Measurements from ENCODE around the gene HERPUD1.

The HERPUD1 gene

DNA sequence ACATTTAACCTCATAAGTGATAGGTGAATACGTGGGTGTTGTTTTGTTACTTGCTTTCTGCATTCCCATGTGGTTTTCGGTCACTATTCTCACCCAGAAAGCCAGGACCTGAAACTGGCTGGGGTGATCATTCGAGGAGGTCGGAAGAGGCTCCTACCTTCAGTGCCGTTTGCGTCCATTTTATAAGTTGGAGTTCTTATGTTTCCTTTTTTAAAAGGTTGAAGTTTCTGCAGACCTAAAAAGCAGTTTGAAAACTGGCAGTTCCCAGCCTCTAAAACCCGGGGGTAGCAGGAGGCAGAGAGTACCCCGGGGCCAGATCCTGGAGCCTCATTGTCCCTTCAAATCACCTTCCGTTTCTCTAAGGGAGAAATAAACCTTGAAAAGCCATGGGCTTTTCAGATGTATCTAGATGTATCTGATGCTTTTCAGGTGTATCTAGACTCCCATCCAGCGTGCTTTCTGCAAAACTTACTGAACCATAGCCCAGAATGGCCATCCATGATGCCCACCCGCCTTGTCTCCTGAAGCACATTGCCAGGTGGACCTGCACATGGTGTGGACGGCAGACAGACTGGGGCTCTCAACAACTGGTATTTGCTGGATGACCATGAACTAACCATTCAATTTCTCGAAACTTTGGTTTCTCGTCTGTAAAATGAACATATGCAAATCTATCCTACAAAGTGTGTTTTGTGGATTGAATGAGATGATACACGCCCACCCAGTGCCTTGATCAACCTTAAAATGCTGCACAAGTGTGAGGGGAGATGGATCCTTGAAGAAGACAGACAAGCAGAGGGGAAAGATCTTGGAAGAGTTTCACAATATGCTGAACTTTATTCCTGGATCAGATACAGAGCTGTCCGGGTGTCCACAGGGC, 58.7 kb downstream of the HERPUD1 start:
- TF ChIP-seq, protein P1, sequence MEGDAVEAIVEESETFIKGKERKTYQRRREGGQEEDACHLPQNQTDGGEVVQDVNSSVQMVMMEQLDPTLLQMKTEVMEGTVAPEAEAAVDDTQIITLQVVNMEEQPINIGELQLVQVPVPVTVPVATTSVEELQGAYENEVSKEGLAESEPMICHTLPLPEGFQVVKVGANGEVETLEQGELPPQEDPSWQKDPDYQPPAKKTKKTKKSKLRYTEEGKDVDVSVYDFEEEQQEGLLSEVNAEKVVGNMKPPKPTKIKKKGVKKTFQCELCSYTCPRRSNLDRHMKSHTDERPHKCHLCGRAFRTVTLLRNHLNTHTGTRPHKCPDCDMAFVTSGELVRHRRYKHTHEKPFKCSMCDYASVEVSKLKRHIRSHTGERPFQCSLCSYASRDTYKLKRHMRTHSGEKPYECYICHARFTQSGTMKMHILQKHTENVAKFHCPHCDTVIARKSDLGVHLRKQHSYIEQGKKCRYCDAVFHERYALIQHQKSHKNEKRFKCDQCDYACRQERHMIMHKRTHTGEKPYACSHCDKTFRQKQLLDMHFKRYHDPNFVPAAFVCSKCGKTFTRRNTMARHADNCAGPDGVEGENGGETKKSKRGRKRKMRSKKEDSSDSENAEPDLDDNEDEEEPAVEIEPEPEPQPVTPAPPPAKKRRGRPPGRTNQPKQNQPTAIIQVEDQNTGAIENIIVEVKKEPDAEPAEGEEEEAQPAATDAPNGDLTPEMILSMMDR (IDR thresholded peaks at IDR 0.05): no peak

DNA sequence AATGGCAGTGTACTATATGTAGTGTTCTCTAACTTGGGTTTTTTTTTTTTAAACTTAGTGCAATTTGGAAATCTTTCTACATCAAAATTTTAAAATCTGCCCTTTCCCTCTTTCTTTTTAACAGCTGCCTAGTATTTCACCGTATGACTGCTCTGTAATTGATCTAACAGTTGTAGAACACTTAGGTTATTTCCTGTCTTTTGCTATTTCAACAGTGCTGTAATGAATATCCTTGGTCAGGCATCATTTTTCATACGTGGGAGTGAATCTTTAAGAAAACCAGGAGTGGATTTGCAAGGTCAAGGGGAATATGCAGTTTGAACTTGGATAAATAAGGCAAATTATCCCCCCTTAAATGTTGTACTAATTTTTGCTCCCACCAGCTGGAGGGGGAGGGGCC, 61.3 kb downstream of the HERPUD1 start:
- TF ChIP-seq, protein P1 (IDR thresholded peaks at IDR 0.05): no peak

DNA sequence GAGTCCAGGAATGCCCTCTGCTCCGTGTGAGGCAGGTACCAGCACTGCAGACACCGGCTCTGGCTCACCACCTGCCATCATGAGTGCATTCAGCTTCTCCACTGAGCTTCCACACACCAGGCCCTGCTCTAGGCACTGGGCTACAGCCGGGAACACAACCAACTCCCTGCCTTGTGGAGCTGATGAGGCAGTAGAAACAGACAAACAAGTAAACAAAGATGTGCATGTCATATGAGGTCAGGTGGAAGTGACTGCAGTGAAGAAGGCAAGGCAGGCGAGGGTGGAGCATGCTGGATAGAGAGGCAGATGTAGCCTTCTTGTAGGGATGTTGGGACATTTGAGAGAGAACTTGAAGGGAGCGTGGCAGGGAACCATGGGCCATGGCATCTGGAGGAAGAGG, 62.4 kb downstream of the HERPUD1 start:
- TF ChIP-seq, protein P1 (IDR thresholded peaks at IDR 0.05): no peak
